Left kidney (tissue), 2 donors: ENCODE results near the gene SYTL2. TPM values are rescaled to one million over a fixed set of nuclear protein-coding genes. Genes with fewer than 3 reads are reported as not detected.

Experiments used
- DNase-seq: peaks from one replicate; pipeline ENCODE4 v3.0.0-alpha.2; 2013
- polyA plus RNA-seq: library from polyadenylated mRNA; unstranded; fragments of 120-200 nt; gene quantifications from one replicate; pipeline ENCODE4 v1.2.1, GENCODE V29; 2013; ENCODE audit not compliant: insufficient read length

Gene SYTL2
- polyA plus RNA-seq, 1 donor = 106 TPM

GRCh38 chr11:85732965-85733364 lies 78.0 kb downstream of the SYTL2 start:
- no peak for DNase-seq

GRCh38 chr11:85726381-85726780 lies 84.6 kb downstream of the SYTL2 start:
- DNase-seq = no peak

DNA sequence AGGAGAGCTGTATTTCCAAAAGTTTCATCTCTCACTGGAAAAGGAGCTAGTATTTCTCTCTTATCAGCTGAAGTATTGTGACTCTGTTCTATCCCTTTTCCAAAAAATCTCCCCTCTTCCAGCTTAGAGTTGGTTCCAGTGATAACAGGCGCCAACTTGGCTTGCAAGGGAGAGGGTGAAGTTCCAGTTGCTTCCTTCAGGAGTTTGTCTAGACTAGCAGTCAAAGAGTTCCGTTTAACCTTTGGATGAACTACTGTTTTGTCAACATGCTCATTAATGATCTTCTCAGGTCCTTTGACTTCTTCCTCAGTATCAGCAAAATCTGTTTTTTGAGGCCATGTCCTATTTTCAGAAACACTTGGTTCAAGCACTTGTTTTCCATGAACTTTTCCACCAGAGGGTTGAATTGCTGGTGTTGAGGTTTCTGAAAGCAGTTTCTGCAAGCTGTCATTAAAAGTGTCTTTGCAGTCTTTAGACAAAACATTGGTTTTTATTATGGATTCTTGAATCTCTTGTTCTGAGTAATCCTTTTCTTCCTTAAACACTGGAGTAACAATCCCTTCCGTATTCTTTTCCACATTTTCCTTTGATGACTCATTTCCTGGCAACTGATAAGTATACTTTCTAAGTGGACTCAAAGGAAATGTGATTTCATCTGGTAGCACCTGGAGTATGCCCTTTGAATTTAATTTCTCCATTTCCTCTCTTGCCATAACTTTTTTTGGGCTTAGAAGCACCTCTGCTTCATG lies 85.3 kb downstream of the SYTL2 start:
- DNase-seq = no peak

- no peak for DNase-seq
These were observed 86.0 kb downstream of the SYTL2 start for GRCh38 chr11:85724748-85725465.

GRCh38 chr11:85723088-85723487 lies 87.9 kb downstream of the SYTL2 start:
- DNase-seq = no peak

GRCh38 chr11:85721191-85721590 lies 89.8 kb downstream of the SYTL2 start:
- no peak for DNase-seq

GRCh38 chr11:85718991-85719807 lies 91.7 kb downstream of the SYTL2 start:
- DNase-seq = no peak

DNA sequence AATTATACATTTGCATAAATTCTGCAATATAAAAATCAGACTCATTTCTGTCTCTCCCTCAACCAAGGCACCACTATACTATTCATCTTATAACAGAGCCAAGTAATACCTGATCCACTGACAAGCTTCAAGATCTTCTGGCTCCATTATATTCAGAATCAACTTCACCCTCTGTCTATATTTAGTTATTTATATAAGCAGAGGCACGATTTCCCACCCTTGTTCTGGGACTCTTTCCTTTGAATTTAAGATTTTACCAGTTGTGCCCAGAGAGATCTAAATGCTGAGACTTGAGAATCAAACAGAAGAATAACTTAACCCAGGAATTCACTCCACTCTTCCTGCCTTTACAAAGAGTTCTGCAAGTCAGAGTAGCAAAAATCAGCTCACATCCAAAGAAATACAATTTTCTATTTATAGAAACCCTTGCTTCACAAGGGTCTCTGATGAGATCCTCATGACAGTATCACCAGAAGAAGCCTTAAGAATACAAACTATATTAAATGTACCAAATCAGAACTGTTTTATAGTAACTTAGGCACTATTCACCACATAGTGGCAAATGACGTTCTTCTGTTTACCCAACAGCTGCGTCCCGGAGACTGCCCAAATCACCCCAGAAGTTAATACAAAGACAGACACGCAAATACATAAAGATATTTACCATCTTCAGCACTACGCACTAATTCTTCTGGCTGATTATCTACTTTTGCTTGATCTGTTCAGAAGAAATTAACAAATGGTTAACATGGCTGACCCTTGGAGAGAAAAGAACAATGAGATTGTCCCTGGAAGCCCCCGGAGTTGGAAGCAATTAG lies 92.6 kb downstream of the SYTL2 start:
- no peak for DNase-seq

GRCh38 chr11:85717429-85717828 lies 93.5 kb downstream of the SYTL2 start:
- no peak for DNase-seq

DNA sequence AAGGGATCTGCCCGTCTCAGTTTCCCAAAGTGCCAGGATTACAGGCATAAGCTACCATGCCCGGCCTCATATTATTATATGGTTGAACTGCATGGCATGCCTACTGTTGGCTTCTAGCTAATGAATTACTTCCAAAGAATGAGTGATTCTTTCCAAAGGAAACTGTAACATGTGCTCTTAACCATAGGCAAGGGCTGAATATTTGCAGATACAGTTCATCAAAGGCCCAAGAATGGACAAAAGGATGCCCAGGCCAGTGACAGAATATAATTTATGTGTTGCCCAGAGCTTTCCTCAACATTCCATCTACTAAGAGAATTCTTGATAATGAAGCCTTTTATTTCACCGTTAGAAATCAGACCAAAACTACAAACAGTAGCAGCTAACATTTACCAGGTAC lies 98.0 kb downstream of the SYTL2 start:
- no peak for DNase-seq

DNA sequence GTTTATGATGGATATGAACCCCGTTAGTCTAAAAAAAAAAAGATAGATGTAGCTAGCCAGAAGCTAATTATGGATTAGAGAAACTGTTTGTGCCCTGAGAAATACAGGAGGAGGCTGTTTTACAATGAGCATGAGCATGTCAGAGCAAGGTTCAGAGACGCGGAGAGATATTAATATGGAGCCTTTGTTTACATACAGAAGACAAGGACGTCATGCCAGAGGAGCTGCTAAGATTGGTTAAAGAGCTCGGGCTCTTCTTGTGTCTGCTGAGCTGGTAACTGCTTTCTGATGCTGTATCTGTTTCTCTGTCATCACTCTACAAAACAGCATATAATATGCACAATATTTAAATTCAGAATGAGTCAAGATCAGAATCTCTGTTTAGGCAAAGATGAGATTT lies 100.0 kb downstream of the SYTL2 start:
- no peak for DNase-seq

GRCh38 chr11:85709941-85710702 lies 100.8 kb downstream of the SYTL2 start:
- DNase-seq = no peak

GRCh38 chr11:85705800-85706199 lies 105.1 kb downstream of the SYTL2 start:
- DNase-seq = no peak

GRCh38 chr11:85704967-85705366 lies 106.0 kb downstream of the SYTL2 start:
- no peak for DNase-seq

- no peak for DNase-seq
These were observed 110.8 kb downstream of the SYTL2 start for GRCh38 chr11:85699957-85700741.

DNA sequence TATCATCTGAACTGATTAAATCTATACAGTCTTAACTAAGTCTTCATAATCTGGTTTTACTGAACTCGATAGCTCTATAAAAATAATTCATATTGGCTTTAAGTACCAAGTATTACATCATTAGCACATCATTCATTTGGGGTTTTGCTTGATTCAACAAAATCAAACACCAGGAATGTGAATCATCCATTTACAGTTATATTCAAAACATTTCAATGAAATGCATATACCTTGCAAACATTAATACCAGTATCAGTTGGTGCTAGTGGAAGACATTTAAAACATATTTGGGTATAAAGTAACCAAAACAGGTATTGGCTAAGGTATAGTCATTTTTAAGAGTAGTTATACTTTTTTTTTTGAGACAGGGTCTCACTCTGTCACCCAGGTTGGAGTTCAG lies 112.7 kb downstream of the SYTL2 start:
- no peak for DNase-seq

DNA sequence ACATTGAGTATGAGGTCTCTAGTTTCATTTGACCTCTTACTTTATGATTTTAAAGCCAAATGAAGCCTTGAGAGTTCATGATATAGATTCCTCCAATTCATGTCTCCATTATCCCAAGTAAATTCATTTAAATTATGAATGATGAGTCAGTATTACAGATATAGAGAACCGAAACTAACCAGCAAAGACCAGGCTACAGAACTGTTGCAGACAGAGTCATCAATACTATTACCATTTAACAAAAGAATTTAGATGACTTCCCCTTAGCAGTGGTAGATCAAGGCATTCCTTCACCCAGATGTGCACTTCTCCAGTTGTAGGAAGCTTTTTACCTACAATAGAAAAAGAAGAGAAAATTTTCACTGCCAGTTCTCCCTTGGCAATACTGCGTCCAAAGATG lies 113.2 kb downstream of the SYTL2 start:
- DNase-seq = no peak

DNA sequence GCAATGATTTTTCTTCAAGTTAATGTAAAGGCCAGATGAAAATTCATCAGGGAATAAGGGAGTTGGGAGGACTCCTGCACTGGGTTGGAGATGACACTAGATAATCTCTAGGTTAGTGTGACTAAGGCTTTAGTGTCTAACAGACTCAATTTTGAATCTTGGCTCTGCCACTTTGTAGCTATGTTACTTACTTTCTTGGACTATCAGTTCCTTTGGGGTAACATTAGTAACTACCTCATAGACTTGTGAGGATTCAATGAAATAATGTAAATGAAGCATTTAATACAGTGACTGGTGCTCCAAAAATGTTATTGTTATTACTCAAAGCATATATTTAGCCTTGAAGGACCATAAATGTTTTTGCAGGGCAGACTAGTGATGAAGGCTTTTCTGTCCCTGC lies 115.4 kb downstream of the SYTL2 start:
- no peak for DNase-seq

DNA sequence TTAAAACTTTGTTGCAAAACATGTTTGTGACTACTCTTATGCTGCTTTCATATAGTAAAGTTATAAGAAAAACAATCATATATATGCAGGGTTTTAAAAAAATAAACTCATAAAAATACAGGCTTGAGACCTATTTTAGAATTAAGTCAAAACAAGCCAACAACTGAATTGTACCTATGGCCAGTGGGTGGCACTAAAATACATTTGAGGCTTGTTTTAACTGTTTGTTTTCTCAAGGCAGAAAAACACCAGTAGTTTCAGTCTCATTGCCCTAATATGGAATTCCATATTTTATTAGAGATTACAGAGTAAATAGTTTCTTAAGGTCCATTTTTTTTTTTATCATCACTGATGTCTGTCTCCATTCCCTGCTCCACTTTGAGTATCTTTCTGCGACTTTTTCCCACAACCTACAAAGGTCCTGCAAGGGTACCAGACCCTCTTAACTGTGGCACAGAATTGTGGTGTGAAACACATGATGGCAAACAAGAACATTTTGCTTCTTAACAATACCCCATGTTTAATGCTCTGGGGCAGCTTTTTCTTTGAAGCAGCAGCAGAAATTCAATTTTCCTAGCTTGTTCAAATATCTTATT lies 116.5 kb downstream of the SYTL2 start:
- DNase-seq = peak; percentile 63
